Endothelial cell of umbilical vein (primary cell): Measurements from ENCODE around the gene ZC3H7A.

Experiments used
- EZH2 ChIP-seq: IDR thresholded peaks from 2 replicates; pipeline ENCODE4 v1.6.1; 2012; ENCODE audit warnings: borderline replicate concordance, low read depth, mild to moderate bottlenecking, moderate library complexity, low read length, inconsistent platforms; ENCODE audit not compliant: severe bottlenecking
- POLR2A ChIP-seq: IDR thresholded peaks from 2 replicates; pipeline ENCODE4 v1.6.1; 2012; ENCODE audit warnings: low read depth, mild to moderate bottlenecking, control low read depth, low read length
- TF ChIP-seq, protein P1 (sequence below), 2 donors: IDR thresholded peaks; 1 replicate in 1 of 2; 2 replicates in 1 of 2; pipeline ENCODE4 v1.5.1; 2011; ENCODE audit warnings: low read length in 2 of 2, mild to moderate bottlenecking in 2 of 2, moderate library complexity in 2 of 2, control low read depth in 1 of 2, inconsistent platforms in 1 of 2, low read depth in 1 of 2; ENCODE audit not compliant: insufficient read depth in 1 of 2; ENCODE audit errors: extremely low read depth in 1 of 2

DNA sequence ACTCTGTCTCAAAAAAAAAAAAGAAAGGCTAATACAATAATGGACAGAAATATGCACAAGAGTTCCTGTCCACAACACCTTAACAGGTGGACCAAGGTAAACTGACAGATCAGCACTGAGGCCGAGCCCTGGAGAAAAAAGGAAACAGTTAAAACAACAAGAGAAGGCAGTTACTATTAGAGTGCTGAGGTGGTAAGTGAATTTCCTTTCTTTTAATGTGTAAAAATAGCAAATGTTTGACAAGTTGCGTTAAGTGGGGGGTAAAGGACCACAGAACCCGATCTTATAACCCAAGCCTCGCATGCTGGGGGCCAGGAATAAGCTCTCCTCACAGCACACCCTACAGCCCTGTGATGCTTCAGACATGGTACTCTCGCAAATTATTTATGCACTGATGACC is 79.2 kb downstream of the ZC3H7A start:
- TF ChIP-seq POLR2A (no peak), EZH2 (no peak)
- TF ChIP-seq, protein P1, sequence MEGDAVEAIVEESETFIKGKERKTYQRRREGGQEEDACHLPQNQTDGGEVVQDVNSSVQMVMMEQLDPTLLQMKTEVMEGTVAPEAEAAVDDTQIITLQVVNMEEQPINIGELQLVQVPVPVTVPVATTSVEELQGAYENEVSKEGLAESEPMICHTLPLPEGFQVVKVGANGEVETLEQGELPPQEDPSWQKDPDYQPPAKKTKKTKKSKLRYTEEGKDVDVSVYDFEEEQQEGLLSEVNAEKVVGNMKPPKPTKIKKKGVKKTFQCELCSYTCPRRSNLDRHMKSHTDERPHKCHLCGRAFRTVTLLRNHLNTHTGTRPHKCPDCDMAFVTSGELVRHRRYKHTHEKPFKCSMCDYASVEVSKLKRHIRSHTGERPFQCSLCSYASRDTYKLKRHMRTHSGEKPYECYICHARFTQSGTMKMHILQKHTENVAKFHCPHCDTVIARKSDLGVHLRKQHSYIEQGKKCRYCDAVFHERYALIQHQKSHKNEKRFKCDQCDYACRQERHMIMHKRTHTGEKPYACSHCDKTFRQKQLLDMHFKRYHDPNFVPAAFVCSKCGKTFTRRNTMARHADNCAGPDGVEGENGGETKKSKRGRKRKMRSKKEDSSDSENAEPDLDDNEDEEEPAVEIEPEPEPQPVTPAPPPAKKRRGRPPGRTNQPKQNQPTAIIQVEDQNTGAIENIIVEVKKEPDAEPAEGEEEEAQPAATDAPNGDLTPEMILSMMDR (IDR thresholded peaks at IDR 0.05; ENCODE audit: extremely low read depth in 1 of 2, insufficient read depth in 1 of 2, low read depth in 1 of 2, low read length in 2 of 2), result no peak
